MM.1S (cell line): Measurements from ENCODE around the gene ADGRE1.

Experiments
- DNase-seq: peaks from one replicate; pipeline ENCODE4 v3.0.0-alpha.2; 2015
- H2AFZ ChIP-seq: fragments of 300-600 bp; sonication (generic); 2 replicates; pipeline ENCODE4 v1.6.0; 2016; ENCODE audit warnings: antibody characterized with exemption, low read length
- H3F3A ChIP-seq: fragments of 300-600 bp; sonication (generic); 2 replicates; pipeline ENCODE4 v1.6.1; 2016; ENCODE audit warnings: mild to moderate bottlenecking, antibody characterized with exemption, low read length, moderate library complexity, mixed read lengths; ENCODE audit not compliant: insufficient read depth
- H3K27ac ChIP-seq: fragments of 300-600 bp; sonication (generic); 2 replicates; pipeline ENCODE4 v1.5.1; 2016; ENCODE audit warnings: mild to moderate bottlenecking, low read length
- H3K27me3 ChIP-seq: fragments of 300-600 bp; sonication (generic); replicated peaks from 2 replicates; pipeline ENCODE4 v1.6.0; 2016; ENCODE audit warnings: low read length; ENCODE audit not compliant: insufficient read depth
- H3K36me3 ChIP-seq: fragments of 300-600 bp; sonication (generic); replicated peaks from 2 replicates; pipeline ENCODE4 v1.6.1; 2016; ENCODE audit warnings: mild to moderate bottlenecking, low read length, mixed read lengths; ENCODE audit not compliant: insufficient read depth
- H3K4me1 ChIP-seq: fragments of 300-600 bp; sonication (generic); 2 replicates; pipeline ENCODE4 v1.6.1; 2016; ENCODE audit warnings: low read length, mixed read lengths
- H3K4me2 ChIP-seq: fragments of 300-600 bp; sonication (generic); 2 replicates; pipeline ENCODE4 v1.6.0; 2016; ENCODE audit warnings: low read depth, low read length
- H3K4me3 ChIP-seq: fragments of 300-600 bp; sonication (generic); 2 replicates; pipeline ENCODE4 v1.5.1; 2016; ENCODE audit warnings: low read length, mixed read lengths
- H3K79me2 ChIP-seq: fragments of 300-600 bp; sonication (generic); 2 replicates; pipeline ENCODE4 v1.6.1; 2016; ENCODE audit warnings: mixed run types, low read length, mixed read lengths
- H3K9ac ChIP-seq: fragments of 300-600 bp; sonication (generic); 2 replicates; pipeline ENCODE4 v1.6.1; 2016; ENCODE audit warnings: low read length, mixed read lengths
- H3K9me2 ChIP-seq: fragments of 300-600 bp; sonication (generic); replicated peaks from 2 replicates; pipeline ENCODE4 v1.6.1; 2016; ENCODE audit warnings: mild to moderate bottlenecking, low read length, mixed read lengths; ENCODE audit not compliant: insufficient read depth
- H3K9me3 ChIP-seq: fragments of 300-600 bp; sonication (generic); replicated peaks from 2 replicates; pipeline ENCODE4 v1.6.1; 2016; ENCODE audit warnings: mild to moderate bottlenecking, low read length, mixed read lengths; ENCODE audit not compliant: insufficient read depth
- H4K20me1 ChIP-seq: fragments of 300-600 bp; sonication (generic); 2 replicates; pipeline ENCODE4 v1.6.1; 2016; ENCODE audit warnings: mild to moderate bottlenecking, low read length, moderate library complexity, mixed read lengths; ENCODE audit not compliant: insufficient read depth
- CTCF ChIP-seq: fragments of 300-600 bp; sonication (generic); IDR thresholded peaks from 2 replicates; pipeline ENCODE4 v1.5.1; 2016; ENCODE audit warnings: antibody characterized with exemption, low read length, mixed read lengths
- EZH2 ChIP-seq: fragments of 300-600 bp; sonication (generic); optimal IDR thresholded peaks from 2 replicates; pipeline ENCODE3; 2017; ENCODE audit warnings: low read depth, mild to moderate bottlenecking, antibody characterized with exemption, low read length, mixed read lengths
- EZH2phosphoT487 ChIP-seq: fragments of 300-600 bp; sonication (generic); IDR thresholded peaks from 2 replicates; pipeline ENCODE4 v1.6.1; 2018; ENCODE audit warnings: antibody characterized with exemption, low read length

The ADGRE1 gene

GRCh38 chr19:6861683-6862286, 25.6 kb upstream of the ADGRE1 start:
- Histone ChIP-seq H3K36me3 (no peaks in the 10 kb centered on the region; the same call in 1 of the 2 replicates), H3K9me3 (no peaks in the 10 kb centered on the region), H3F3A (peaks cover 21% of the 10 kb centered on the region), H3K9me2 (no peaks in the 10 kb centered on the region), H2AFZ (no peak overlapping the region), H3K27me3 (no peaks in the 10 kb centered on the region), H3K9ac (no peak overlapping the region), H3K27ac (peak overlapping the region; percentile 32; the same call in 1 of the 2 replicates), H3K4me2 (no peak overlapping the region), H3K79me2 (no peaks in the 10 kb centered on the region), H3K4me1 (peaks cover 8% of the 10 kb centered on the region), H3K4me3 (no peak overlapping the region), H4K20me1 (no peaks in the 10 kb centered on the region)
- no peak for DNase-seq
- TF ChIP-seq CTCF = no peak
- TF ChIP-seq EZH2 = no peak
- no peak for TF ChIP-seq EZH2phosphoT487

GRCh38 chr19:6862673-6863078, 24.7 kb upstream of the ADGRE1 start:
- peaks cover 21% of the 10 kb centered on the region for H3F3A ChIP-seq
- peak overlapping the region; percentile 48 for H3K4me2 ChIP-seq
- peak overlapping the region; percentile 36; the same call in 1 of the 2 replicates for H3K4me3 ChIP-seq
- H3K9me3 ChIP-seq = no peaks in the 10 kb centered on the region
- TF ChIP-seq EZH2 (no peak), CTCF (peak; percentile 99)
- no peaks in the 10 kb centered on the region for H3K79me2 ChIP-seq
- peak overlapping the region; percentile 30; the same call in 1 of the 2 replicates for H3K27ac ChIP-seq
- peaks cover 8% of the 10 kb centered on the region for H3K4me1 ChIP-seq
- H3K36me3 ChIP-seq = no peaks in the 10 kb centered on the region
- DNase-seq = peak; percentile 92
- H4K20me1 ChIP-seq = no peaks in the 10 kb centered on the region
- no peak overlapping the region for H2AFZ ChIP-seq
- no peaks in the 10 kb centered on the region for H3K9me2 ChIP-seq
- H3K27me3 ChIP-seq = no peaks in the 10 kb centered on the region
- no peak overlapping the region for H3K9ac ChIP-seq

- Histone ChIP-seq H3K36me3 (no peaks in the 10 kb centered on the region), H3K27me3 (no peaks in the 10 kb centered on the region), H3K9me3 (no peaks in the 10 kb centered on the region), H4K20me1 (no peaks in the 10 kb centered on the region), H3K9ac (no peak overlapping the region), H2AFZ (no peak overlapping the region), H3K4me2 (no peak overlapping the region), H3K4me1 (peaks cover 8% of the 10 kb centered on the region), H3K27ac (no peak overlapping the region), H3K9me2 (no peaks in the 10 kb centered on the region), H3K79me2 (no peaks in the 10 kb centered on the region), H3F3A (peaks cover 21% of the 10 kb centered on the region), H3K4me3 (no peak overlapping the region)
- TF ChIP-seq EZH2 (no peak), EZH2phosphoT487 (no peak), CTCF (no peak)
- DNase-seq = no peak
These were observed 22.9 kb upstream of the ADGRE1 start for GRCh38 chr19:6864325-6864940.
